NCI-H146 (cell line): ENCODE data around the gene TRPM2.
A peak's percentile ranks its signal among the peaks of the same experiment; 100 is the strongest.
"Not testable (repeated sequence)": the region's sequence is repeated elsewhere in the genome, so short reads cannot be mapped to it uniquely, and the experiment has no call there.

Source experiments
- DNase-seq: peaks from one replicate; lab custom pipeline; 2025; lab: John Stamatoyannopoulos, UW

TRPM2 gene

GRCh38 chr21:44462834-44463200 lies 109.4 kb downstream of the TRPM2 start:
- DNase-seq, result no peak

DNA sequence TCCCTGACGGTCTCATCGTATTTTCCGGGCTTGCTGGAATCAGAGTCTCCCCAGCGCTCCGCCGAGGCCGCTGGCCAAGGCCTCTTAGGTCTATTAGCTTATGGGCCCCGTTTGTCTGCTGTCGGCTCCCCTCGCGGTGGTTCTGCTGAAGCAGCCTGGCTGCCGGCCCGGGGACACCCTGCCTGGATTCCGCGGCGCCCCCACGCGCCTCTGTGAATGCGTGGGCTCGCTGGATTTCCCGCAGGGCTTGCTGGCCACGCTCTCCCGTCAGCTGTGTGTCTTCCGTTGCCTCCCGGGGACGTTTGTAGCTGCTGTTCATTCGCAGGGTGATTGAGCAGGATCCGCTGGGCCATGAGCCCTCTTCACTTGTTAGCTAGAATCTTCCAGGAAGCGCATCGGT lies 110.3 kb downstream of the TRPM2 start:
- DNase-seq, result no peak

- no peak for DNase-seq
Measured at GRCh38 chr21:44464351-44464750, 110.9 kb downstream of the TRPM2 start.

DNA sequence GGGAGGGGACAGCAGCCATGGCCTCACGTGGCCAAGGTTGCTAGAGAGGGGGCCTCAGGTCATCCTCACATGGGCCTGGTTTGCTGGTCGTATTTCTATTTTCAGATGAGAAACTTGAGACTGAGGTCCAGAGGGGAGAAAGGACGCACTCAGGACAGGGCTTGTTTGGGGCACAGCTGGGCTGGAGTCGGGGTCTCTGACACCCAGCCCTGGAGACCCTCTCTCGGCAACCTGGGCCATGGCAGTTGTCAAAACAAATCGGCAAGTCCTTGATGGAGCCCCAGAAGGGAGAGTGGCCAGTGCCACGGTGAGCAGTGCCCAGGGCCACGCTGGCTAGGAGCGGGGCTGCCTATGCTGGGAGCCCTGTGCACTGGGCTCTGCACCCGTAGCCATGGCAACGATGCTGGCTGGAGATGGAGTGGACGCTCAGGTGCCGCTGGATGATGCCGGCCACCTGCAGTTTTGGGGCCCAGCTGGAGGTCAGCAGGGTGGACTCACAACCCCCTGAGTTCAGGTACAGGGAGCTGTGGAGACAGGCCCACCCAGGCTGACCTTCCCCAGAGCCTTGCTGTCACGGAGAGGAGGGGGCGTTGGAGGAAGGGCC lies 113.0 kb downstream of the TRPM2 start:
- peak; percentile 10 for DNase-seq

DNA sequence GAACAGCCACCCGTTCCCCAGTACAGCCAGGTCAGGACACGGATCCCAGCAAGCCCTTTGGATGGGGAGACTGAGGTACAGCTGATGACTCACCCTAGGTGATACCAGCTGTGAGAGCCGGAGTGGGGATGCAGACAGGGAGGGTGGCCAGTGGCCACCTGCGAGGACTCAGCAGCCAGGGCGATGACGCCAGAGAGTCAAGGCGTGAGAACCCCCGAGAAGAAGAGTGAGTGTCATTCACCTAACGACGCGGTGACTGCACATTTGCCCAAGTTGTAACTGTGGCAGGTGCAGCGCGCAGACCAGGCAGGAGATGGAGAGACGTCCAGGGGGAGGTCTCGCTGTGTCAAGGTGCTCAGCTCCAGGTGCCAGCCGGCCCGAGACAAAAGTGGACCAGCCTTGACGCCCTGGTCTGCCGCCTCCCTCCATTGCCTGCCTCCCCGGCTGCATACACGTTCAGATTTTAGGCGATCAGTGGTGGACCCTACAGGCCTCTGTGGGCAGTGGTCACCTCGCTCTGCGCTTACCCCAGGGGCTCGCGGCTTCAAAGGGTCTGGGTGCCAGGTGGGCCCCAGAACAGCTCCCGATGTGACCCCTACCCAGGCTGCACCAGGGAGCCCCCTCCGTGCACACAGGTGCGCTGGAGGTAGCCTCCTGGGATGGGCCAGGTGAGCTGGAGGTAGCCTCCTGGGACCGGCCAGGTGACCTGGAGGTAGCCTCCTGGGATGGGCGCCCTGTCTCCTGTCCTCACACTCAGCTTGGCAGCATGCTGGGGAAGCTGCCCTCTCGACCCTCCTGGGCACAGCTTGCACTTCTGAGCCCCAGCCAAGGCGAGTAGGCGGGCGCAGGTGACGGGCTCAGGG lies 113.8 kb downstream of the TRPM2 start:
- DNase-seq, result no peak

DNA sequence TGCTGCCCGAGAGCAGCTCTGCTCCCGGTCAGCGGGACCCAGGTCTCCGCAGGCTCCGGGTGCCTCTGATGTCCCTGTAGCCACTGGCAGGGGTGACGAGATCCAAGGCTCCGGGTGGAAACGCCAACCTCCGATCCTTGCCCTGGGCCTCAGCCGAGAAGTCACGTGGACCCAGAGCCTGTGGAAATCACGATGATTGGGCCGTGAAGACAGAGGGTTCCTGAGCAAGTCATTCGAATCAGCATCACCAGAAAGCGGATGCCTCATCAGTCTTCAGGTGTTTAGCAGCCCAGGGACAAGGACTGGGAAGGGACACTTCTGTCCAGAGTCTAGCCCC lies 114.4 kb downstream of the TRPM2 start:
- DNase-seq, result no peak

- DNase-seq, result no peak
Measured at GRCh38 chr21:44471341-44471740, 117.9 kb downstream of the TRPM2 start.

- DNase-seq, result no peak
Measured at GRCh38 chr21:44471996-44472395, 118.6 kb downstream of the TRPM2 start.

DNA sequence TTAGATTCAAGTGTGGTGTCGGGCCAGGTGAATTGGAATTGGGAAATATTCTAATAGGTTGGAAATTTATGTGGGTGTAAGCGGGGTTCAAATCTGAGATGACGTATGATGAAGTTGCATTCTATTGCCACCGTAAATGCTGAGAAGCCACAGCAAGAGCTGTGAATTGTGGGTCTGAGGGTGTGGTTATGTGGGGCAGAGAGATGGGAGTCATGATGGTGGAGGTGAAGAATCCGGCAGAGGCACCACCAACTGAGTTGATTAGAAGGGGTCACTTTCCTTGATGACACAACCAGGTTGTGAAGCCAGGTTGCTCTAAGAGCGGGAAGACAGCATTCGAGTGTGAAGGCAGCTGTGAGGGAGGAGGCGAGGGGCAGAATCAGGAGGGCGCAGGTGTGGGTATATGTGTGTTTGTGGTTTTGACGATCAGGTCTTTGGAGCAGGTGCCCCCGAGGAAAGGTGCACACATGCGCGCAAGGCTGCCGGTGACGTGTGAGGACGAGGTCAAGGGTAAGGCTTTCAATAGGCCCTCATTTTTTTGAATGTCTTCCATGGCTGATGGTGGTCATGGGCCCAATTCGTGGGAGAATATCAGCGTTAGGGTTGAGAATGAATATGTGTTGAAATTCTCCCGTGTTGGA lies 120.6 kb downstream of the TRPM2 start:
- DNase-seq, result no peak

DNA sequence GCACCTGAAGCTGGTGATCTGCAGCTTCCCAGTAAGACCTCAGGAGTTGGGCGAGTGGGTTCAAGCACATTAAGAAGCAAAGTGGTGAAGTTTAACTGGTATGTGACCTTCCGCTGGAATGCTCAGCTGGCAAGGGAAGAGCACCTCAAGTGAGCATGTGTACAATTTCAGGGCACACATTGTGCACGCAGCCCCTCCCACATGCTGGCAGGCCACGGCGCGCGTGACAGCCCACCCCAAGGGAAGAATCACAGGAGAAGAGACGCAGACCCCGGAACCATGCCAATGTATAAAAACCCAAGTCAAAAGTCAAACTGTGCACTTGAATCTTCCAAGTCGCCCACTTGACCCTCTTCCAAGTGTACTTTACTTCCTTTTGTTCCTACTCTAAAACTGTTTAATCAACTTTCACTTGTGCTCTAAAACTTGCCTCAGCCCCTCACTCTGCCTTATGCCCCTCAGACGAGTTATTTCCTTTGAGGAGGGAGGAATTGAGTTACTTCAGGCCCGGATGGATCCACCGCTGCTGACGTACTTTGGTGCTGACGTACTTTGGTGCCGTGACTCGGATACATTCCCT lies 121.9 kb downstream of the TRPM2 start:
- no peak for DNase-seq

- DNase-seq, result peak; percentile 81
Measured at GRCh38 chr21:44477131-44477530, 123.7 kb downstream of the TRPM2 start.

- peak; percentile 78 for DNase-seq
Measured at GRCh38 chr21:44477712-44478111, 124.3 kb downstream of the TRPM2 start.

- no peak for DNase-seq
Measured at GRCh38 chr21:44478124-44478800, 124.8 kb downstream of the TRPM2 start.

DNA sequence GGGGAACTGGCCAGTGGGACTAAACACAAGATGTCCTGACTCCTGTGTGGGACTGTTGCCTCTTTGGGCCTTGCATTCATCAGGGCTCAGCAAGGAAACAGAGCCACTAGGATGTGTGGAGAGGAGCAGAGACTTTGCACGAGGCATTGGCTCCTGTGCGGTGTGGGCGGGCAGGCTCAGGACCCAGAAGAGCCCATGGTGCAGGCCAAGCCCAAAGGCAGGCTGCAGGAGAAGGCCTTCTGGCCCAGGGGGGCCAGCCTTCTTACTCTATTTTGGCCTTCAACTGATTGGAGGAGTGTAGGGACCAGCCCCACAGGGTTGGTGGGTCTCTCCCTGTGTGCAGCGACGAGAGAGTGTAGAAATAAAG lies 125.4 kb downstream of the TRPM2 start:
- no peak for DNase-seq

DNA sequence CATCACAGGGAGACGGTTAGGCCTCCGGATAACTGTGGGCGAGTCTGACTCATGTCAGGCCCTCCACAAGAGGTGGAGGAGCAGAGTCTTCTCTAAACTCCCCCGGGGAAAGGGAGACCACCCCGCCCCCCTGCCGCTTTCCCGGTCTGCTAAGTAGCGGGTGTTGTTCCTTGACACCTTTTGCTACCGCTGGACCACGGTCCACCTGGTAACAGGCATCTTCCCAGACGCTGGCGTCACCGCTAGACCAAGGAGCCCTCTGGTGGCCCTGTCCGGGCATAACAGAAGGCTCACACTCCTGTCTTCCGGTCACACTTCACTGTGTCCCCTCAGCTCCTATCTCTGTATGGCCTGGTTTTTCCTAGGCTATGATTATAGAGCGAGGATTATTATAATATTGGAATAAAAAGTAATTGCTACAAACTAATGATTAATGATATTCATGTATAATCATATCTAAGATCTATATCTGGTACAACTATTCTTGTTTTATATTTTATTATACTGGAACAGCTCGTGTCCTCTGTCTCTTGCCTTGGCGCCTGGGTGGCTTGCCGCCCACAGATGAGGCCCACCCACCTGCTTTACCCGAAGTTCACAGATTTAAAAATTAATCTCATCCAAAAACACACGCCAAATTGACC lies 126.3 kb downstream of the TRPM2 start:
- DNase-seq, result not testable (repeated sequence)

DNA sequence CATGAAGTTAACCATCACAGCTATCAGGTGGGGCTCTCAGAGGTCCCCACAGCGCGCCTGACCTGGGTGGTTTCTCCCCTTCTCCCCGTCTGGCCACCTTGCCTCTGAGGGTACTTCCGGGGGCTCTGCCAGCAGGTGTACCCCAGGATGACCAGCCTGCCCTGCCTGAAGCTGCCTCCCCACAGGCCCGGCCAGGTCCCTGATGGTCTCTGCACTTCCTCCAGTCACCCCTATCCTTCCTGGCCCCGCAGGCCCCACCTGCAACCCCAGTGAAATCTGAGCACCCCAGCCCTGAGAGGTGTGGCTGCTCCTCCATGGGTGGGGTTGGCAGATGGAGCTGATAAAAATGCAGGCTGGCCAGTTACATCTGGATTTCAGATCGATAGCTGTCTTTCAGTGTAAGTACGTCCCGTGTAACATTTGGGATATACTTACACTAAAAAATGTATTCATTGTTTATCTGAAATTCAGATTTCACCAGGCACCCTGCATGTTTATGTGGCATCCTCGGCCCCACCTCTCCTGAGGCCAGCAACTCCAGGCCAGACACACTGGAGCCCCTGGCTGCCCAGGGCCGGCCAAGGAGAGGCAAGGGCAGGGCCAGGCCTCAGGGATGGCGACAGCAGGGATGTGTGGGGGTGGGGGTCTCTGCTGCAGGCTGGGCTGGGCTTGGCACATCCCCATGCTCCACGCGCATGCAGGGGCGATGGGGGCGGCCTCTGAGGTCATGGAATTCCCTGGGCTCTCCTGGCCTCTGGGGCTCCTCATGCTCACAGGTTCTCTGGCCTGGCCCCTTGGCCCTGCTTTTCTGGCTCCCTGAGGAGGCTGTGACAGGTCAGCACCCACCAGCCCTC lies 127.0 kb downstream of the TRPM2 start:
- DNase-seq, result no peak

GRCh38 chr21:44482581-44483287 lies 129.3 kb downstream of the TRPM2 start:
- DNase-seq, result peak; percentile 38

DNA sequence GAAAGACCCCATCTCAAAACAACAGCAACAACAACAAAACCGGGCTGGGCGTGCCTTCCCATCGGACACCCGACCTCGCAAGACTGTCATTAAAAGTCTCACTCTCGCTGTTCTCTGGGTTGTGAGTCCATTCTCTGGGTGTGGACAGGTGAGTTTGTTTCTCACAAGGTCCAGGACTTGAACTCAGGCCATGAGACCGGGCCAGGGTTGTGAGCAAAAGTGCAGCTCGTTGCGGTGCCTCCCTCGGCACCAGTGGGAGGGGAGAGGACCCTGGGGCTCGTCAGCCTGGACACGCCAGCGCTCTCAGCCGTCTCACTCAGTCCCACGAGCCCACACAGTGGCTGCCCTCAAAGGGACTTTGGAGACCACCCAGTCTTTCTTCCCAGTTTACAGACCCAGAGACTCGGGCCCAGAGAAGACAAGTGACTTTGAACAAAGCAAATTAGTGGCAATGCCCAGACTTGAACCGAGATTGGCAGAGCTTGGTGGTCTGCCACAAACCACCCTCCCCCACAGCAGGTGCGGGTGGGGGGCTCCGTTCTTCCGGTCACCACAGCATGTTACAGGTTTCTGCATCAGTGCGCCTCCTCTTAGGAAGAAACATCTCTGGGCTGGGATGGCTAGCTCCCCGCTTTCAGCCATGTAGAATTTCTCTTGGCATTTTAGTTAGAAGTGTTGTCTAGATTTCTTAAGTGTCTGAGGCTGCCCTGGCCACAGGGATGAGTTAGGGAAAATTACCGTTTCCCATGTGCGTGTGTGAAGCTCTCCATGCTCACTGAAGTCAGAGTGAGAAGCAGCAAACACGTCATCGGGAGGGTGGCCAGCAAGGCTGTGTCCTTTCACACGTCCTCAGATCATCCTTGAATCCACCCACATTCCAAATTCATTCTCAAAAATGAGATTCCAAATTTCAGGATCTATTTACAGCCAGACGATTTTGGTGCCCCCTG lies 130.1 kb downstream of the TRPM2 start:
- DNase-seq, result no peak
